ENCODE data around the gene EXOC6B.

Gene EXOC6B

DNA sequence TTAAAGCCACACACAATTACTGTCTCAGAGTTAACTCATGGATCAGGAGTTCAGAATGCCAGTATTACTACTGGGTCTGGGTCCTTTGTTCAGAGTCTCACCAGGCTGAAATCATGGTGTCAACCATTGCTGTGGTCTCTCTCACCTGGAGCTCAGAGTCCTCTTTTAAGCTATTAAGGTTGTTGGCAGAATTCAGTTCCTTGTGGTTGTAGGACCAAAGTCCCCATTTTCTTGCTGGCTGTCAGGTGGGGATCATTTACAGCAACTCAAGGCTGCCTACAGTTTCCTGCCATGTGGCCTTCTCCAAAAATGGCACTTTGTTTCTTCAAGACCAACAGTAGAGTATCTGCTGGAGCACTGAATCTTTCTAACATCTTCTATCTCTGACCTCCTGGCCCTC lies 113.5 kb downstream of the EXOC6B start:
- no peak overlapping the region for H3K27ac ChIP-seq (ENCODE audit: low read length)
- H3K4me3 ChIP-seq (ENCODE audit: low read length in 2 of 2) = no peak overlapping the region
- H3K27me3 ChIP-seq (ENCODE audit: control insufficient read depth in 1 of 2, insufficient read depth in 2 of 2, low read length in 2 of 2) = no peaks in the 10 kb centered on the region
- no peaks in the 10 kb centered on the region for H3K4me1 ChIP-seq (ENCODE audit: control insufficient read depth, insufficient read depth, low read length)
- no peak overlapping the region for H3K9ac ChIP-seq (ENCODE audit: low read length in 2 of 2)
- H3K9me3 ChIP-seq (ENCODE audit: control insufficient read depth in 2 of 2, low read length in 2 of 2) = no peaks in the 10 kb centered on the region
- peaks cover 0 to 3% of the 10 kb centered on the region in 2 donors for H3K36me3 ChIP-seq (ENCODE audit: control insufficient read depth in 2 of 2, insufficient read depth in 2 of 2, low read length in 2 of 2)

DNA sequence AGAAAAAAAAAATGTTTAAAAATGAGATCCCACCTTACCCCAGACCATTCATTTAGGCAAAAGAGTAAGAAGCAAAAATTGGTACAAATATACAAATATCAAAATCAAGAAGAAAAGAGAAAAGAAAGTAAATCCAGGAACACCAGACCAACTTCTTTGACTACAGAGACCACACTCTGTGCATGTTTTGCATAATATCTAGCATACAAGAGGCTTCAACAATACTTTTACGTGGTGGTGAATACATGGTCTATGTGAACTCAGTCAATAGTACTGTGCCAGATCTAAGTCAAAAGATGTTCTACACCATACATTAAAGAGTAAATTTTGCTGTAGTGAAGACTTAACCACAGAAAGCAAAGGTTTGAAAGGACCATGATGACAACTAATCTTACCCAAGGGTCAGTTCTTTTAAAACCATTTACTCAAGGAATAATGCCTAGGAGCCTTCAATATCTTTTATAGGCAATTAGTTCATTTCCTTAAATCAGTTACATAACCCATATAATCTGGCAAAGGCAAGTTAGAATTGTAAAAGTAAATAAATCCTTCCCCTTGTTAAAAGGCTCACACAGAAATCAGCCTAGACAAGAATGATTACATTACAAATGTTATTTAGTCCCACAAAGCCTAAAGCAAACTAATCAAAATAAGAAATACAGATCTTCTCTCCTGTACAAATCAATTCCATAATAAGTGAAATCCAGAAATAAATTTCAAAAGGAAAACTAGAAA lies 115.2 kb downstream of the EXOC6B start:
- no peaks in the 10 kb centered on the region for H3K4me1 ChIP-seq (ENCODE audit: control insufficient read depth, insufficient read depth, low read length)
- H3K9me3 ChIP-seq (ENCODE audit: control insufficient read depth in 2 of 2, low read length in 2 of 2) = no peaks in the 10 kb centered on the region
- H3K36me3 ChIP-seq (ENCODE audit: control insufficient read depth in 2 of 2, insufficient read depth in 2 of 2, low read length in 2 of 2) = peaks cover 0 to 3% of the 10 kb centered on the region in 2 donors
- no peak overlapping the region for H3K4me3 ChIP-seq (ENCODE audit: low read length in 2 of 2)
- no peaks in the 10 kb centered on the region for H3K27me3 ChIP-seq (ENCODE audit: control insufficient read depth in 1 of 2, insufficient read depth in 2 of 2, low read length in 2 of 2)
- no peak overlapping the region for H3K9ac ChIP-seq (ENCODE audit: low read length in 2 of 2)
- H3K27ac ChIP-seq (ENCODE audit: low read length) = no peak overlapping the region

DNA sequence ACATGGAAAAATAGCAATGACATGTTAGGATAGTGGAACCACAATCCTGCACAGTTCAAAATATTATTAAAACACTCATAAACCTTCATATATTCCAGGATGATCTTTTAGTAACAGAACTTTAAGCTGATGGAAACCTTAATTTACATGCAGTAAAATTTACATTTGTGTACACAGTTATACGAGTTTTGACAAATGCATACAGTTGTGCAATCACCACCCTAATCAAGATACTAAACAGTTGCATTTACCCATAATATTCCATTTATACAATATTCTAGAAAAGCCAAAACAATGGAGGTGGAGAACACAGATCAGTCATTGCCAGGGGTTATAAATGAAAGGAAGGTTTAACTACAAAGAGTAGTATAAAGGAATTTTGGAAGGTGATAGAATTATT lies 117.6 kb downstream of the EXOC6B start:
- no peaks in the 10 kb centered on the region for H3K4me1 ChIP-seq (ENCODE audit: control insufficient read depth, insufficient read depth, low read length)
- H3K27ac ChIP-seq (ENCODE audit: low read length) = no peak overlapping the region

DNA sequence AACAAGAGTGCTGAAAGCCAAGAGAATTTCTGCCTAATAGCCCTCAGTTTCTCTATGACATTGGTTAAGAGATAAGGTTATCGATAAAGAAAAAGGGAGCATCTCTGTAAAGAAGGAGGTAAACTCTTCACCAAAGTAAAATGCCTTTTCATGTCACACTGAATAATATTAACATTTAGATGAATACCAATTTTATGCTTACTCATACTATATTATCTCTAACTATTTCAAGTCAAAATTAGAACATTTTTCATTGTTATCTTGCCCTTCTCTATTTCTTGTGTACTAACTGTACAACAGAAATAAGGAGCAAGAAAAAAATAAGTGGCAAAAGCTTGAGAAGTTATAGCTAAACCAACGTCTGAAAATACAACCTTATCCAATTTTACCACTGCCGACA lies 127.5 kb downstream of the EXOC6B start:
- no peaks in the 10 kb centered on the region for H3K27me3 ChIP-seq (ENCODE audit: control insufficient read depth in 1 of 2, insufficient read depth in 2 of 2, low read length in 2 of 2)
- no peaks in the 10 kb centered on the region for H3K36me3 ChIP-seq (ENCODE audit: control insufficient read depth in 2 of 2, insufficient read depth in 2 of 2, low read length in 2 of 2)
- H3K4me1 ChIP-seq (ENCODE audit: control insufficient read depth, insufficient read depth, low read length) = peaks cover 6% of the 10 kb centered on the region
- H3K9me3 ChIP-seq (ENCODE audit: control insufficient read depth in 2 of 2, low read length in 2 of 2) = no peaks in the 10 kb centered on the region
- H3K4me3 ChIP-seq (ENCODE audit: low read length in 2 of 2) = no peak overlapping the region
- no peak overlapping the region for H3K27ac ChIP-seq (ENCODE audit: low read length)
- no peak overlapping the region for H3K9ac ChIP-seq (ENCODE audit: low read length in 2 of 2)

More for the DNA sequence above, 117.6 kb downstream of the EXOC6B start:
- no peaks in the 10 kb centered on the region for H3K27me3 ChIP-seq (ENCODE audit: control insufficient read depth in 1 of 2, insufficient read depth in 2 of 2, low read length in 2 of 2)
- H3K9ac ChIP-seq (ENCODE audit: low read length in 2 of 2) = no peak overlapping the region
- no peak overlapping the region for H3K4me3 ChIP-seq (ENCODE audit: low read length in 2 of 2)
- H3K36me3 ChIP-seq (ENCODE audit: control insufficient read depth in 2 of 2, insufficient read depth in 2 of 2, low read length in 2 of 2) = peaks cover 0 to 3% of the 10 kb centered on the region in 2 donors
- no peaks in the 10 kb centered on the region for H3K9me3 ChIP-seq (ENCODE audit: control insufficient read depth in 2 of 2, low read length in 2 of 2)

DNA sequence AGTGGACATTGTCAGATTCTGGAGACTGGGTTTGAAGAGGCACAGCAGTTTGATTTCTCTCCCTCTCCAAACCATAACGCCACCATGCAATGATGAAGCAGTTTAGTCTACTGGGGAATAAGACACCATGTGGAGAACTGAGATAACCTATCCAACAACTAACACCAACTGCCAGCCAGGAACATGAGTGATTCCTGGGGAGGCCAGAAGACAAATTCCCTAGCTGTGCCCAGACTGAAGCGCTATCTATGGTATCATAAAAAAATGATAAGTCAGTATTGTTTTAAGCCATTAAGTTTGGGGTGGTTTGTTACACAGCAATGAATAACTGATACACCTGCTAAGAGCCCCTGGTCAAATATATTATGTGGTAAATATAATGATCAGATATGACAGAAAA lies 129.3 kb downstream of the EXOC6B start:
- Histone ChIP-seq H3K36me3 (ENCODE audit: control insufficient read depth in 2 of 2, insufficient read depth in 2 of 2, low read length in 2 of 2) (no peaks in the 10 kb centered on the region), H3K27ac (ENCODE audit: low read length) (no peak overlapping the region), H3K4me3 (ENCODE audit: low read length in 2 of 2) (no peak overlapping the region), H3K9ac (ENCODE audit: low read length in 2 of 2) (no peak overlapping the region), H3K4me1 (ENCODE audit: control insufficient read depth, insufficient read depth, low read length) (peaks cover 6% of the 10 kb centered on the region), H3K9me3 (ENCODE audit: control insufficient read depth in 2 of 2, low read length in 2 of 2) (no peaks in the 10 kb centered on the region), H3K27me3 (ENCODE audit: control insufficient read depth in 1 of 2, insufficient read depth in 2 of 2, low read length in 2 of 2) (no peaks in the 10 kb centered on the region)

DNA sequence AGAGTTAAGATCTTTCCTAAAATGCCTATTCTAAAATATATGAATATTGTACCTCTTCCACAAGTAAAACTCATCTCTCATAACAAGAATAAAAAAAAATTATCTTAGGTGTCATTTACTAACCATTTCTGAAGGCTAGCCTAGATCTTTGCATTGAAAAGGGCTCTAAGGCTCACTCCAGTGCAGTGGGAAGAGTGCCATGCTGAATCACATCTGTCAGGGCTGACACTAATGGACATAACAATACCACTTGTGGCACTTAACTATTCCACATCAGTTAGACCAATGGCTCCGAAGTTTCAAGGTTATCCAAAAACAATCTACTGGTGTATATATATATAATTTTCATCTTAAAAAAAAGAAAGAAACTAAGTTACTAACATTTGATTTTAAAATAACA lies 130.2 kb downstream of the EXOC6B start:
- H3K27me3 ChIP-seq (ENCODE audit: control insufficient read depth in 1 of 2, insufficient read depth in 2 of 2, low read length in 2 of 2) = no peaks in the 10 kb centered on the region
- no peak overlapping the region for H3K4me3 ChIP-seq (ENCODE audit: low read length in 2 of 2)
- H3K9me3 ChIP-seq (ENCODE audit: control insufficient read depth in 2 of 2, low read length in 2 of 2) = no peaks in the 10 kb centered on the region
- peaks cover 6% of the 10 kb centered on the region for H3K4me1 ChIP-seq (ENCODE audit: control insufficient read depth, insufficient read depth, low read length)
- no peaks in the 10 kb centered on the region for H3K36me3 ChIP-seq (ENCODE audit: control insufficient read depth in 2 of 2, insufficient read depth in 2 of 2, low read length in 2 of 2)
- H3K9ac ChIP-seq (ENCODE audit: low read length in 2 of 2) = no peak overlapping the region
- H3K27ac ChIP-seq (ENCODE audit: low read length) = no peak overlapping the region

DNA sequence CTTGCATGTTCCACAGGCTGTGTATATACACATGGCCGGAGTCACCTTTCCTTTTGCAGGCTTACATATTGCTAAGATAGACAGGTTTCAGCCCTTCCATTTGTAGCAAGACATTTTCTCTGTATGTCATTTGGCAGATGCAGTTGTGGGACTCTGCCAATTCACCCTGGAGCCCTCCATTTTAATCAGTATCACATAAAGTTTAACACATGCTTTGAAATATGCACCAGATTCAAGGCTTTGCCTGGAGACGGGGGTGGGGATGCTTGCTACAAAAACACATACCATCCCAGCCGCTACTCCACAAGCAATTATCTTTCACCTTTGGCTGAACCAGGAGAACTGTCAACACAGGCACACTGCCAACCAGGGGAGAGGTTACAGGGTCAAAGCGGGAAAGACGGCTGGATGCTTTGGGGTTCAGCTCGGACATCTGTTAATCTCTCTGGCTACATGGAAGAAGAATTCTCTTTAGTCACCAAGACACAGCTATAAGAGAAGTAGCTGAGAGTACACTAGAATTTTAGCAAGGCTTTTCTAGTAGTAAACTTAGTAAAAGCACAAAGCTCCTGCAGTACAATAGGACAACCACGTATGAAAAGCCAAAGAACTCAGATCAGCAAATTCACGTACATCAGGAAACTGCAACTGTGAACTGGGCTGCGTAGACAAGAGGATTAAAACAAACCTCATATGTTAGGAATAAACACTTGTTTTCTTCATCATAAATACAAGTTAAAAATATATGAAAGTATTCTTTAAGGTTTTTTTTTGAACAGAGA lies 130.9 kb downstream of the EXOC6B start:
- Histone ChIP-seq H3K4me3 (ENCODE audit: low read length in 2 of 2) (no peak overlapping the region), H3K36me3 (ENCODE audit: control insufficient read depth in 2 of 2, insufficient read depth in 2 of 2, low read length in 2 of 2) (no peaks in the 10 kb centered on the region), H3K27me3 (ENCODE audit: control insufficient read depth in 1 of 2, insufficient read depth in 2 of 2, low read length in 2 of 2) (no peaks in the 10 kb centered on the region), H3K27ac (ENCODE audit: low read length) (no peak overlapping the region), H3K9me3 (ENCODE audit: control insufficient read depth in 2 of 2, low read length in 2 of 2) (no peaks in the 10 kb centered on the region), H3K4me1 (ENCODE audit: control insufficient read depth, insufficient read depth, low read length) (peaks cover 6% of the 10 kb centered on the region), H3K9ac (ENCODE audit: low read length in 2 of 2) (no peak overlapping the region)

DNA sequence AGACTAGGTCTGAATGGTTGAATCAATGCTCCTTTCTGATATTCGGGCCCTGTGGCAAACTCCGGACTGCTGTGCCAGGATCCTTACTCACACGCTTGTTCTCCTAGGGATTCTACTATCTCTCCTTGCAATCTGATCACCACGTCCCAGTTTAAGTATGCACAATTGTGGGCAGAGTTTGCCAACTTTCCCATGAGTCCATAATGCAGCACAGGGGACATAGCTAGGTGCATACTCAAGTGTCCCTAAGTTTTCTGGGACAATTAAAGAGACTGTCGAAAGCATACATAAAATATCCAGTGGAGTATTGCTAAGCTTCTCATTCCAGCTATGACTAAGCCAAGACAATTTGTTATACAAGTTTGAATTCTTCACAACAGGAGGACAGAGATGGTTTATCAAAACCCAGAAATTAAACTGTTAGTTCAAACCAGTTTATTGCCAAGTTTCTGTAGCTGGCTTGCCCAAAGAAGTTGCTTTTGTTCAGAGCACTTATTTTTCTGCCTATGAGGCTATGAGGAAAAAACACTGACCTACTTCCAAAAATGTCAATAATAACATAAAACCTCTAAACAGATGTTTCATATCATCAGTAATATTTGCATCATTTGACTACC lies 136.1 kb downstream of the EXOC6B start:
- H3K4me3 ChIP-seq (ENCODE audit: low read length in 2 of 2) = no peak overlapping the region
- no peaks in the 10 kb centered on the region for H3K9me3 ChIP-seq (ENCODE audit: control insufficient read depth in 2 of 2, low read length in 2 of 2)
- H3K4me1 ChIP-seq (ENCODE audit: control insufficient read depth, insufficient read depth, low read length) = peaks cover 2% of the 10 kb centered on the region
- no peaks in the 10 kb centered on the region for H3K36me3 ChIP-seq (ENCODE audit: control insufficient read depth in 2 of 2, insufficient read depth in 2 of 2, low read length in 2 of 2)
- no peaks in the 10 kb centered on the region for H3K27me3 ChIP-seq (ENCODE audit: control insufficient read depth in 1 of 2, insufficient read depth in 2 of 2, low read length in 2 of 2)
- H3K9ac ChIP-seq (ENCODE audit: low read length in 2 of 2) = no peak overlapping the region
- H3K27ac ChIP-seq (ENCODE audit: low read length) = no peak overlapping the region

DNA sequence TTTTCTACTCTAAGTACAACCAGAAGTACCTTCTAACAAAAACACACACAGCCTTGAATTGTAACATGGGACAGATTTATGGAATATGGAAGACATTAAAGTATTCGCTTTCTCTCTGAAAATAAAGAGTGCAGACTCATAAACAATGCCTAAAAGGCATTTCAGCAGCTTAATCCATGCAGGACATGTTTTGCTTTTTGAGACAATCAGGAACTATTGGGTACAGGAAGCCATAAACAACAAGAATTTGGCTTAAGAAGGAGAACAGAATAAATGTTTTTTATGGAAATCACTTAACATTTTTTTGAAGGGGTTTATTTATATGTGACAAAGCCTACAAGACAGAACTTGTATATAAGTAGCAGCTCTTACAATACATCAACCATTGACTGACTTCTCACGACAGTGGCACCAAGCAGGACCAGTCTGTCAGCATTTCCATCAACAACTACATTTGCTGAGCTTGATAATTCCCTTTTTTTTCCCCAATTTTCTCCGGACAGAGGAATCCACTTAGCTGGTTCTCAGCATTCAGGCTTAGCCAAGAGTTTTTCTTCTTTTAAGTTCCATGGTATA lies 140.1 kb downstream of the EXOC6B start:
- Histone ChIP-seq H3K36me3 (ENCODE audit: control insufficient read depth in 2 of 2, insufficient read depth in 2 of 2, low read length in 2 of 2) (no peaks in the 10 kb centered on the region), H3K27ac (ENCODE audit: low read length) (no peak overlapping the region)

DNA sequence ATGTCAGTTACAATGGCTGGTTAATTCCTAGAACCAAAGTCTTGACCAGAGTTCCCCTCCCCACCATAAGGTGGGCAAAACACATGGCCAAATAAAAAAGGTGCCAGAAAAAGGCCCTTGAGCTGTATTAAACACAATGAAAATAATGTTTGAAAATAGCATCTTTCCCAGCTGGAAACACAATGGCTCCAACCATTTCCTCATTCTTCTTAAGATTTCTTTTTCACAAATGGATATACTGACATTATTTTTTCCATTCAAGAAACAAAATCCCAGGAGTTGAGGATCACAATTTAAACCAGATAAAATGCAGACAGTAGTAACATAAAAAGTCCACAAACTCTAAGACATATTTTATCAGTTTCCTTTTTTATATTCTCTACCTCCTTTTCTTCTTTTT lies 143.8 kb downstream of the EXOC6B start:
- Histone ChIP-seq H3K4me3 (ENCODE audit: low read length in 2 of 2) (no peak overlapping the region), H3K4me1 (ENCODE audit: control insufficient read depth, insufficient read depth, low read length) (no peaks in the 10 kb centered on the region), H3K9ac (ENCODE audit: low read length in 2 of 2) (no peak overlapping the region), H3K27ac (ENCODE audit: low read length) (no peak overlapping the region), H3K27me3 (ENCODE audit: control insufficient read depth in 1 of 2, insufficient read depth in 2 of 2, low read length in 2 of 2) (no peaks in the 10 kb centered on the region), H3K9me3 (ENCODE audit: control insufficient read depth in 2 of 2, low read length in 2 of 2) (no peaks in the 10 kb centered on the region), H3K36me3 (ENCODE audit: control insufficient read depth in 2 of 2, insufficient read depth in 2 of 2, low read length in 2 of 2) (no peaks in the 10 kb centered on the region)

More for the DNA sequence above, 140.1 kb downstream of the EXOC6B start:
- no peaks in the 10 kb centered on the region for H3K9me3 ChIP-seq (ENCODE audit: control insufficient read depth in 2 of 2, low read length in 2 of 2)
- H3K27me3 ChIP-seq (ENCODE audit: control insufficient read depth in 1 of 2, insufficient read depth in 2 of 2, low read length in 2 of 2) = no peaks in the 10 kb centered on the region
- no peak overlapping the region for H3K4me3 ChIP-seq (ENCODE audit: low read length in 2 of 2)
- H3K9ac ChIP-seq (ENCODE audit: low read length in 2 of 2) = no peak overlapping the region
- H3K4me1 ChIP-seq (ENCODE audit: control insufficient read depth, insufficient read depth, low read length) = no peaks in the 10 kb centered on the region

All from stomach smooth muscle (tissue), 2 donors.